ENCODE results near the gene CNOT10.
"Not testable (repeated sequence)": the region's sequence is repeated elsewhere in the genome, so short reads cannot be mapped to it uniquely, and the experiment has no call there.

Gene CNOT10

GRCh38 chr3:32743934-32744333, 58.9 kb downstream of the CNOT10 start:
- H3K4me1 Mint-ChIP-seq (ENCODE audit: low read depth in 2 of 2) = no peaks in the 10 kb centered on the region
- H3K4me3 Mint-ChIP-seq = no peak overlapping the region
- ATAC-seq (replicated peaks) (no peak), DNase-seq (no peak)
- no peaks in the 10 kb centered on the region for H3K27me3 Mint-ChIP-seq
- H3K9me3 Mint-ChIP-seq = no peaks in the 10 kb centered on the region
- peaks cover 31% of the 10 kb centered on the region for H3K36me3 Mint-ChIP-seq (ENCODE audit: insufficient read depth)
- no peak overlapping the region for H3K27ac Mint-ChIP-seq

GRCh38 chr3:32751377-32751776, 66.4 kb downstream of the CNOT10 start:
- Mint-ChIP-seq H3K4me1 (ENCODE audit: low read depth in 2 of 2) (no peaks in the 10 kb centered on the region), H3K36me3 (ENCODE audit: insufficient read depth) (peaks cover 17% of the 10 kb centered on the region), H3K27ac (no peak overlapping the region), H3K4me3 (no peak overlapping the region), H3K9me3 (no peaks in the 10 kb centered on the region), H3K27me3 (no peaks in the 10 kb centered on the region)
- no peak for DNase-seq
- no peak for ATAC-seq (replicated peaks)

- H3K27ac Mint-ChIP-seq = peak overlapping the region in 1 of 2 donors; percentile 27
- H3K27me3 Mint-ChIP-seq = no peaks in the 10 kb centered on the region
- no peak overlapping the region for H3K4me3 Mint-ChIP-seq
- peaks cover 17% of the 10 kb centered on the region for H3K36me3 Mint-ChIP-seq (ENCODE audit: insufficient read depth)
- H3K4me1 Mint-ChIP-seq (ENCODE audit: low read depth in 2 of 2) = no peaks in the 10 kb centered on the region
- no peak for ATAC-seq (replicated peaks)
- H3K9me3 Mint-ChIP-seq = no peaks in the 10 kb centered on the region
- no peak for DNase-seq
Observed at GRCh38 chr3:32755761-32756160, 70.8 kb downstream of the CNOT10 start.

- H3K36me3 Mint-ChIP-seq (ENCODE audit: insufficient read depth) = peaks cover 29% of the 10 kb centered on the region
- H3K4me3 Mint-ChIP-seq = no peak overlapping the region
- H3K9me3 Mint-ChIP-seq = no peaks in the 10 kb centered on the region
- ATAC-seq (replicated peaks) (no peak), DNase-seq (no peak)
- H3K4me1 Mint-ChIP-seq (ENCODE audit: low read depth in 2 of 2) = no peaks in the 10 kb centered on the region
- H3K27me3 Mint-ChIP-seq = no peaks in the 10 kb centered on the region
- H3K27ac Mint-ChIP-seq = peak overlapping the region in 1 of 2 donors; percentile 56
Observed at GRCh38 chr3:32757618-32758374, 72.8 kb downstream of the CNOT10 start.

- Mint-ChIP-seq H3K4me3 (no peak overlapping the region), H3K4me1 (ENCODE audit: low read depth in 2 of 2) (no peaks in the 10 kb centered on the region), H3K36me3 (ENCODE audit: insufficient read depth) (peaks cover 30% of the 10 kb centered on the region), H3K9me3 (no peaks in the 10 kb centered on the region), H3K27ac (peak overlapping the region in 1 of 2 donors; percentile 56), H3K27me3 (no peaks in the 10 kb centered on the region)
- no peak for DNase-seq
- ATAC-seq (replicated peaks) = no peak
Observed at GRCh38 chr3:32758375-32758753, 73.4 kb downstream of the CNOT10 start.

GRCh38 chr3:32759342-32759741, 74.4 kb downstream of the CNOT10 start:
- Mint-ChIP-seq H3K4me3 (no peak overlapping the region), H3K27ac (no peak overlapping the region), H3K4me1 (ENCODE audit: low read depth in 2 of 2) (no peaks in the 10 kb centered on the region), H3K27me3 (no peaks in the 10 kb centered on the region), H3K36me3 (ENCODE audit: insufficient read depth) (peaks cover 39% of the 10 kb centered on the region), H3K9me3 (no peaks in the 10 kb centered on the region)
- ATAC-seq (replicated peaks) (no peak), DNase-seq (no peak)

DNA sequence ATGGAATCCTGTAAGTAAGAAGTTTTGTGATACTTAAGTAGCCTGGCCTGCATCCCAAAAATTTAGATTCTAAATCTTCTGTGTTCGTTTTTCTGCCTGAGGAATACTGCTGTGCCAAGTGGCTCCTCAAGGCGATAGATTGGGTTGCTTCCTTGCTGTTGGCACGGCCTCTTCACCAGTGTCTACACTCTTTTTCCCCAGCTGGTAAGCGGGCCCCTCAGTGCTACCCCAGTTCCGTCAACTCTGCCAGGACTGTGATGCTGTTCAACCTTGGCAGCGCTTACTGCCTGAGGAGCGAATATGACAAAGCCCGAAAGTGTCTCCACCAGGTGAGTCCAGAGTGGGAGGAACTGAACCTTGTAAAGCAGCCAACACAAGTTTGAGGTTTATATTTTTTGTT, 79.5 kb downstream of the CNOT10 start:
- ATAC-seq (replicated peaks) (no peak), DNase-seq (no peak)
- Mint-ChIP-seq H3K27me3 (no peaks in the 10 kb centered on the region), H3K4me1 (ENCODE audit: low read depth in 2 of 2) (no peaks in the 10 kb centered on the region), H3K36me3 (ENCODE audit: insufficient read depth) (peaks cover 64% of the 10 kb centered on the region), H3K4me3 (no peak overlapping the region), H3K27ac (no peak overlapping the region), H3K9me3 (no peaks in the 10 kb centered on the region)

- no peak for DNase-seq
- Mint-ChIP-seq H3K4me3 (no peak overlapping the region), H3K27me3 (peaks cover 0 to 12% of the 10 kb centered on the region in 2 donors), H3K9me3 (no peaks in the 10 kb centered on the region), H3K27ac (no peak overlapping the region), H3K36me3 (ENCODE audit: insufficient read depth) (peaks cover 12% of the 10 kb centered on the region), H3K4me1 (ENCODE audit: low read depth in 2 of 2) (peaks cover 4% of the 10 kb centered on the region in 2 donors)
- ATAC-seq (replicated peaks) = no peak
Observed at GRCh38 chr3:32778389-32778788, 93.4 kb downstream of the CNOT10 start.

DNA sequence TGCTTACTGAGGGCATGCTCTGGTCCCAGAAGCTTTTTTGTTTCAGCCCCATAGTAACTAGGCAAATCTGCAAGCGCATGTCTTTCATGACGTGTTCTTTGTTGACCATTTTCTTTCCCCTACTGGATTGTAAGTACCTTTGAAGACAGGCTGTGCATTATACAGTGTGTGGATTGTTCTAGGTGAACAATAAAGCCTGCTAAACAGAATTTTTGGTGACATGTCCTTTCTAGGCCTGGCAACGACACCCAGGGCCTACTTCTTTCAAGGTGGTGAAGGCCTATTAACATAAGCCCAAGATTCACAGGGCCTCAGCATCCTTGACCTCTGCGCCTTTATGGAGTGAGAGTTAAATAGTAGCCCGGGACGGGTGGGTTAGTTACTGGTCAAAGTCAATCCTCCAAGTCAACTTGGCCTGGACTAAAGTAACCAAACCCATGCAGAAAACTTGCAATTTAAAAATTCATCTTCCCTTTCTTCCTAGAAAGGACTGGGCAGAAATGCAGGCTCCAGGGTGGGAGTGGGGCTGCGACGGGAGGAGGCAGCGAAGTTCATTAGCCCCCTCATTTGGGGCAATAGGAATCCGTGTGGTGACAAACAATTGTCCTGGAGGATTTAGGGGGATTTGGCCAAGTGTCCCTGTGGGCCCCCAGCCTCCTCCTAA, 95.2 kb downstream of the CNOT10 start:
- no peak overlapping the region for H3K27ac Mint-ChIP-seq
- no peak for ATAC-seq (replicated peaks)
- DNase-seq = no peak
- H3K4me3 Mint-ChIP-seq = peak overlapping the region; percentile 91 to 92
- peaks cover 7% of the 10 kb centered on the region for H3K36me3 Mint-ChIP-seq (ENCODE audit: insufficient read depth)
- H3K9me3 Mint-ChIP-seq = no peaks in the 10 kb centered on the region
- H3K4me1 Mint-ChIP-seq (ENCODE audit: low read depth in 2 of 2) = peaks cover 4% of the 10 kb centered on the region in 2 donors
- peaks cover 0 to 12% of the 10 kb centered on the region in 2 donors for H3K27me3 Mint-ChIP-seq

- peaks cover 0 to 12% of the 10 kb centered on the region in 2 donors for H3K27me3 Mint-ChIP-seq
- peak overlapping the region; percentile 91 to 92 for H3K4me3 Mint-ChIP-seq
- peak overlapping the region in 1 of 2 donors; percentile 84 for H3K27ac Mint-ChIP-seq
- H3K36me3 Mint-ChIP-seq (ENCODE audit: insufficient read depth) = peaks cover 7% of the 10 kb centered on the region
- DNase-seq = no peak
- ATAC-seq (replicated peaks) = peak; percentile 3
- H3K9me3 Mint-ChIP-seq = no peaks in the 10 kb centered on the region
- peaks cover 4% of the 10 kb centered on the region in 2 donors for H3K4me1 Mint-ChIP-seq (ENCODE audit: low read depth in 2 of 2)
Observed at GRCh38 chr3:32780735-32781210, 95.8 kb downstream of the CNOT10 start.

GRCh38 chr3:32781211-32781968, 96.4 kb downstream of the CNOT10 start:
- peak overlapping the region in 1 of 2 donors; percentile 84 for H3K27ac Mint-ChIP-seq
- peak; percentile 35 to 54 (median 42) for DNase-seq
- peak overlapping the region; percentile 91 to 92 for H3K4me3 Mint-ChIP-seq
- peaks cover 4% of the 10 kb centered on the region in 2 donors for H3K4me1 Mint-ChIP-seq (ENCODE audit: low read depth in 2 of 2)
- peaks cover 0 to 12% of the 10 kb centered on the region in 2 donors for H3K27me3 Mint-ChIP-seq
- peaks cover 7% of the 10 kb centered on the region for H3K36me3 Mint-ChIP-seq (ENCODE audit: insufficient read depth)
- peak; percentile 88 for ATAC-seq (replicated peaks)
- no peaks in the 10 kb centered on the region for H3K9me3 Mint-ChIP-seq

DNA sequence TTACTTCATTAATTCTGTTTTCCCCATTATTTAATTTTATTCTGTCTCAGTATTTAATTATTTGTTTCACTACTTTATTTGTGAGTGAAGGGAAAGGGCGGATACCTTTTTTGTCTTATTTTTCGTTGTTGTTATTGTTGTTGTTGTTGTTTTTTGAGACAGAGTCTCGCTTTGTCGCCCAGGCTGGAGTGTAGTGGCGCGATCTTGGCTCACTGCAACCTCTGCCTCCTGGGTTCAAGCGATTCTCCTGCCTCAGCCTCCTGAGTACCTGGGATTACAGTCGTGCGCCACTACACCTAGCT, 96.9 kb downstream of the CNOT10 start:
- not testable (repeated sequence) for H3K4me1 Mint-ChIP-seq (ENCODE audit: low read depth in 2 of 2); H3K9me3 Mint-ChIP-seq; DNase-seq; H3K36me3 Mint-ChIP-seq (ENCODE audit: insufficient read depth); ATAC-seq (replicated peaks)
- Mint-ChIP-seq H3K4me3 (peak overlapping the region; percentile 91 to 92), H3K27ac (peak overlapping the region in 1 of 2 donors; percentile 44), H3K27me3 (peaks cover 0 to 12% of the 10 kb centered on the region in 2 donors)

GRCh38 chr3:32782407-32782806, 97.4 kb downstream of the CNOT10 start:
- peaks cover 7% of the 10 kb centered on the region for H3K36me3 Mint-ChIP-seq (ENCODE audit: insufficient read depth)
- H3K27ac Mint-ChIP-seq = peak overlapping the region in 1 of 2 donors; percentile 44
- H3K27me3 Mint-ChIP-seq = peaks cover 0 to 17% of the 10 kb centered on the region in 2 donors
- H3K4me3 Mint-ChIP-seq = peak overlapping the region; percentile 91 to 92
- H3K9me3 Mint-ChIP-seq = no peaks in the 10 kb centered on the region
- DNase-seq = no peak
- H3K4me1 Mint-ChIP-seq (ENCODE audit: low read depth in 2 of 2) = peaks cover 4% of the 10 kb centered on the region in 2 donors
- ATAC-seq (replicated peaks) = no peak
